NCI-H1436 treated with DMSO at 0.1 percent for 48 hours (cell line): Measurements from ENCODE around the gene OR10C1.
"Not testable (repeated sequence)": the region's sequence is repeated elsewhere in the genome, so short reads cannot be mapped to it uniquely, and the experiment has no call there.

Experiments
- DNase-seq: peaks from one replicate; lab custom pipeline; 2025; lab: John Stamatoyannopoulos, UW

The OR10C1 gene, protein sequence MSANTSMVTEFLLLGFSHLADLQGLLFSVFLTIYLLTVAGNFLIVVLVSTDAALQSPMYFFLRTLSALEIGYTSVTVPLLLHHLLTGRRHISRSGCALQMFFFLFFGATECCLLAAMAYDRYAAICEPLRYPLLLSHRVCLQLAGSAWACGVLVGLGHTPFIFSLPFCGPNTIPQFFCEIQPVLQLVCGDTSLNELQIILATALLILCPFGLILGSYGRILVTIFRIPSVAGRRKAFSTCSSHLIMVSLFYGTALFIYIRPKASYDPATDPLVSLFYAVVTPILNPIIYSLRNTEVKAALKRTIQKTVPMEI

DNA sequence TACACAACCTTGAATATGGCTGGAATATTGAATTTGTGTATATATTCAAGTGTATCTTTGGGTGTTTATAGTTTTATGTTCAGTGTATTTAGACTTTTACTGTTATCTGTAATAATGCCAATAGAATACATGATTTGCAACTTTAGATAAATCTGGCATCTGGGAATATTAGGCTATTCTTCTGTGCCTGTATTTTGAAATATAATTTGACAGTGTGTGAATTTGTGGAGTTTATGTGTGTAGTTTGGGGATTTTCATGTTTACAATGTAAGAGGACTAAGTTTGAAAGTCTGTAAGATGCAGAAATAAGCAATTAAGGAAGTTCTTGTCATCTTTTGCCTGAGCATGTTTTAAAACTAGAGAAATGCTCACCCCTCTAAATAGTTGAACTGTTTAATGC lies at the start of gene OR10C1:
TSS of gene OR10C1 (plus strand) at position 301 of the 400 bp plus-strand sequence. CDS start 710 bp downstream, outside the sequence.
- no peak for DNase-seq

DNA sequence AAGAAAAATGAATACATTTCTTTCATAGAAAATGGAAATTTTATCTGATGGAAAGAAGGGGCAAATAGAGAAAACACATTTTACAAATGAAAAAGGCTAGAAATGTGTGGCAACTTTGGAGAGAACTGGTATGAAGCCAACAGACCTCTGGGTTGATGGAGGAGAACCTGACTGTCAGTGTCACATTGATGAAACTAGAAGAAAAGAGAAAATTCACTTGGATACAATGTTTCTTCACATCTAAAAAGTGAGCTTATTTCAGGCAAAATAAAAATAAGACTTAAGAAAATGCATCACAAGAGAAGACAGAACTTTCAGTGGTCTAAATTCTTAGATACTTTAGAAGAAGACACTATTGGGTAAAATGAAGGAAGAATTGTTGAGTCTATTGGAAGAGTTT lies 43.8 kb upstream of the OR10C1 start, which contains the start of gene OR12D2:
TSS of gene OR12D2 (plus strand) at position 301 of the 400 bp plus-strand sequence. CDS start 1,069 bp downstream, outside the sequence.
- DNase-seq, result no peak

DNA sequence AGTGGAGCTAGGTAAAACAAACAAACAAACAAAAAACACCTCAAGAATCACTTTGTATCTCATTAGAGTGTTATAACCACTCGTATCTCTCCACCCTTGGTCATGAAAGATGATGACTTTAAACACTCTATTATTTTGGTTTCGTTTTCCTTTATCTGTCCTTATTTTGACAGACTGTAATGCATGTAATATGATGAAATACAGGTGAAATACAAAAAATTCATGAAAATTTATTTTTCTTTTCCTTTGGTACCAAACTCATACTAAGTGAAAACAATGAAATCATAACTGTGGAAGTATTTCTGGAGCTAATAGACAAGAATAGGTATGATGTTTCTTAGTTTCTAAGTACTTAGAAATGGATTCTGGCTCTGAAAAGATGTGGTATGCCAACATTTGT lies 39.6 kb upstream of the OR10C1 start:
- no peak for DNase-seq

DNA sequence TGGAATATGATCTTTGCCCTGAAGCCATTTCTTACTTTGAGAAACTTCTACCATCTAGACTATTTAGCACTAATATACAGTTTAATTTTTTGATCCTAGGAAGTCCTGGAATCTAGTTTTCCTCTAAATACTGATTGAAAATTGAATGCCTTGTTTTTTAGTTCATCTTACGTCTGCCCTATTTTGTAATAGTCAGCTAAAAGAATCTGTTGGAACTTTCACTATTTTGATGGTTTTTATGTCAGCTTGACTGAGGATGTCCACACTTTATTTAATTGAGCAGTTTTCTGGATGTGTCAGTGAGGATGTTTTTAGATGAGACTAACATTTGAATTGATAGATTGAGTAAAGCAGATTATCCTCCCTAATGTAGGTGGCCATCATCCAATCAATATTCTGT lies 35.3 kb upstream of the OR10C1 start:
- no peak for DNase-seq

DNA sequence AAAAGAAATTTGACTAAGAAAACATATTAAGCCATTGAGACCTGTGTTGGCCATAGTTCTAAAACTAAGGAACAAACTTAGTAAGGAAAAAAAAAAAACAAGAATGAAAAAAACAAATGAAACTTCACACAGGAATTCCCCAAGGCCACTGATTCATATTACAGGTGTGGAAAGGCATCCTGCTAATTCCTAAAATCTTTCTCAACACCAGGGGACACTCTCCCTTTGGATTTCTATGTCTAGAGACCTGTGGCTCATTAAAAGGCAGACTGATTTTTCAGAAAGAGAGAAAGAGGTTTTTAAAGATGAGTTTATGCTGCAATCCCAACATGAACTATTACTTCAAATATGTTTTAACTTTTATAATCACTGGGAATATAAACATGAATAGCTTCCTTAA lies 24.5 kb upstream of the OR10C1 start, which contains the start of gene OR12D1:
TSS of gene OR12D1 (plus strand) at position 341 of the 400 bp plus-strand sequence.
- DNase-seq, result no peak

DNA sequence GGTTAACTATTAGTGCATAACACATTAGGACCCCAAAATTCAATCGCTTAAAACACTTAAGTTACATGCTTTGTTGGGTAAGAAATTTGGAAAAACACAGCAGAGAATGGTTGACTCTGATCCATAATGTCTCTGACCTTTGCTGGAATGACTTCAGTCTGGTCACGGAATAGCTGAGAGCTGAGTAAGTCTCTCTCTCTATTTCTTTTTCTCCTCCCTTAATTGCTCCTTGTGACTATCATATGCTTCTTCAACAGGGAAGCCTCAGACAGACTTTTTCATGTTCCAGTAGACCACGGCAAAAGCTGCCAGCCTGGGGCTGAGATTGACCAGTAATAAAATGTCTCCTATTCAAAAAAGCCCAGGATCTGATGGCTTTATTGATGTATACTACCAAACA lies 19.6 kb upstream of the OR10C1 start:
- no peak for DNase-seq

DNA sequence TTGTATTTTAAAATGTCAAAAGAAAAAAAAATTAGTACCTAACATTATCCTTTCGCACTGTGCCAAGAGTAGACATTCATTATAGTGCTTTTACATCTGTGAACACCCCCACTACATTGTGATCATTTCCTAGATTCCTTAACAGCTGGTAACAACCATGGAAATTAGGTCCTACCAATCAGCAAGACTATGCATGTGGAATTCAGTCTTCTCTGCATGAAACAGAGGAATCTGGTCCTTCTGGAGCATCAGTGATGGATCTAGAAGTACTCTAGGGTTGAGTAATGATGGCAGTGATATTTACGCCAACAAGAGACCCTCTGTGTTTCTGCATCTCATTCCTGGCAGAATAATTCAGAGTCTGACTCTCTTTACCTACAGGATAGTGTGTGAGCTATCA lies 14.9 kb upstream of the OR10C1 start:
- no peak for DNase-seq

DNA sequence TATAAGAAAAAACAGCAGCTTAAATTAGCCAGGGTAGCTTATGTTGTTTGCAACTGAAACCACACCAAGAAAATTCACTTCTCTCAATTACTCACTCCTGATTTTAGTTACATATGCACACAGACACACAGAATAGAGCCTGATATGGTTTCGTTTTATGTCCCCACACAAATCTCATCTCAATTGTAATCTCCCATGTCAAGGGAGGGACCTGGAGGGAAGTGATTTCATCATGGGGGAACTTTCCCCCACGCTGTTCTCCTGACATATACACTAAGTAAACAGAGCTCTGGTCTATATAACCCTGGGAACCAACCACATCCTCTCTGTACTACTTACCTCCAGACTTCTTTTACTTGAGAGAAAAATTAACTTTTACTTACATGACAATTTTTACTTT lies 14.5 kb upstream of the OR10C1 start:
- no peak for DNase-seq

DNA sequence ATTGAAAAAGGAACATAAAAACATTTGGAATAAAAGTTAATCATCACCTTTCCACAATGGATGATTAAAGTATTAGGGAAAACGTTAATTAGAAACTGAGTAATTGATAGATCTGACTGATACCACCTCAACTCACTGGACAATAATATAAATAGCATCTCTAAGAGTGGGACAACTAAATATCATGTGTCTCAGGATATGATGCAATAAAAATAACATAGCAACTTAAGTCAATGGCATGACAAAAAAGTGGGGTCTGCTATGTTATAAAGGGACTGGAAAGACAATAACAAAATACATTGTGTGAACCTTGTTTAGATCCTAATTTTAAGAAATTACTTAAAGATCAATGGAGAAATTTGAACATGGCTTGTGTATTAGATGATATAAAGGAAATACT lies 14.0 kb upstream of the OR10C1 start:
- no peak for DNase-seq

DNA sequence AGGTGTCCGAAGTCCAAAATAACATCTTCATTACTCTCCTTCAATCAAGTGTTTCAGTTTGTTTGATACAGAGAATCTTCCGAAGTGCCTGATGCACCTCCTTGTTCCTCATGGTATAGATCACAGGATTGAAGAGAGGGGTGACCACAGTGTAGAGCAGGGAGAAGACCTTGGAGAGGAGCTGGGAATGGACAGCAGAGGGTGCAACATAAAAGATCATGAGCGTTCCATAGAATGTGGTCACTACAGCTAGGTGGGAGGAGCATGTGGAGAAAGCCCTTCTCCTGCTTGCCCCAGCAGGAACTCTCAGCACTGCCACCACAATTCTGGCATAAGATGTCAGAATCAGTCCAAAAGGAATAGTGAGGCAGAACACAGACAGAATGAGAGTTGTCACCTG lies 12.5 kb upstream of the OR10C1 start:
- DNase-seq, result no peak

DNA sequence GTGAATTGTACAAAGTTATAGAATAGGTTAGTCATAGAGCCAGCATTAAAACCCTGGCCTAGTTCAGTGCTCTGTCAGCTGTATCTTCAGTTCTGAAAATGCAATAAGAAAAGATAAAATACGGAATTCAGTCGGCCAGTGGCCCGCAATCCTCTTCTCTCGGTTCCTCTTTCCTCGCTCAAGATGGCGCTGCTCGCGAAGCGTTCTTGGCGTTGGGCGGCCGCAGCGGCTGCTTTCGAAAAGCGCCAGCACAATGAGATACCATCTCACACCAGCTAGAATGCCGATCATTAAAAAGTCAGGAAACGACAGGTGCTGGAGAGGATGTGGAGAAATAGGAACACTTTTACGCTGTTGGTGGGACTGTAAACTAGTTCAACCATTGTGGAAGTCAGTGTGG lies 2.4 kb upstream of the OR10C1 start:
- not testable (repeated sequence) for DNase-seq

DNA sequence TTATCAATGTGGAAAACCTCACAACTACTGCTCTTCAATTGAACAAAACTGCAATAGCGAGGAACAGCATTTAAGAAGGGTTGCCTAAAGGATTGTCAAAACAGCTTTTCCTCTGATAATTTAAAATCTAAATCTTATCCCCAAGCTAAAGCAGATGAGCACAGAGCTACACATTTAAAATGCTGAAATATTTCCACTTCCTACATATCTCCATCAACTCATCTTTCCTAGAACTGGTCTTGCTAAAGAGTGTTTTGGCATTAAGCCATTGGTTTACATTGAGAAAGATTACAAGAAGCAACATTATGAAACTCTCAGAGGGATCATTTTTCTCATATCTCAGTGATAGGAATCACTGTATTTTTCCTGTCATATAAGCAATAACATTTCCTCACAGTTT lies 3.6 kb downstream of the OR10C1 start:
- DNase-seq, result no peak

DNA sequence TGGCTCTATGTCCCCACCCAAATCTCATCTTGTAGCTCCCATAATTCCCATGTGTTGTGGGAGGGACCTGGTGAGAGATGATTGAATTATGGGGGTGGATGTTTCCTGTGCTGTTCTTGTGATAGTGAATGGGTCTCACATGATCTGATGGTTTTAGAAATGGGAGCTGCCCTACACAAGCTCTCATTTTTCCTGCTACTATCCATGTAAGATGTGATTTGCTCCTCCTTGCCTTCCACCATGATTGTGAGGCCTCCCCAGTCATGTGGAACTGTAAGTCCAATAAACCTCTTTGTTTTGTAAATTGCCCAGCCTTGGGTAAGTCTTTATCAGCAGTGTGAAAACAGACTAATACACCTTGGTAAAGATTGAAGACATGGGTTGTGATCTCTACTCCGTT lies 4.9 kb downstream of the OR10C1 start:
- not testable (repeated sequence) for DNase-seq

DNA sequence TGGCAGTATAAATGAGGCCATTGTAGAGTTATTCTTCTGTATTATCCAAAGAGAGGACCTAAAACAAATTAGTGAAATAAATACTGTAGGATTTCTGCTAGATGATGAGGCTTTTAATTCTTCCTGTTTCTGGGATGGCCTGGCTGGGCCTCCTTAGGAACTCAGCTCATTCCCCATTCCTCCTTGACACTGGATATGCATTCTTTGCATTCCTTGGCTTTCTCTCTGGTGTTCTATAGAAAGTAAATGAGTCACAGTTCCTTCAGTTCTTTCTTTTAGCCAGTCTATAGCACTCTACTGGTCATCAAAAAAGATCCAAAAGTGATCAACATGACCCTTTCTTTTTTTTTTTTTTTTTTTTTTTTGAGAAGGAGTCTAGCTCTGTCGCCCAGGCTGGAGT lies 8.6 kb downstream of the OR10C1 start:
- DNase-seq, result no peak

DNA sequence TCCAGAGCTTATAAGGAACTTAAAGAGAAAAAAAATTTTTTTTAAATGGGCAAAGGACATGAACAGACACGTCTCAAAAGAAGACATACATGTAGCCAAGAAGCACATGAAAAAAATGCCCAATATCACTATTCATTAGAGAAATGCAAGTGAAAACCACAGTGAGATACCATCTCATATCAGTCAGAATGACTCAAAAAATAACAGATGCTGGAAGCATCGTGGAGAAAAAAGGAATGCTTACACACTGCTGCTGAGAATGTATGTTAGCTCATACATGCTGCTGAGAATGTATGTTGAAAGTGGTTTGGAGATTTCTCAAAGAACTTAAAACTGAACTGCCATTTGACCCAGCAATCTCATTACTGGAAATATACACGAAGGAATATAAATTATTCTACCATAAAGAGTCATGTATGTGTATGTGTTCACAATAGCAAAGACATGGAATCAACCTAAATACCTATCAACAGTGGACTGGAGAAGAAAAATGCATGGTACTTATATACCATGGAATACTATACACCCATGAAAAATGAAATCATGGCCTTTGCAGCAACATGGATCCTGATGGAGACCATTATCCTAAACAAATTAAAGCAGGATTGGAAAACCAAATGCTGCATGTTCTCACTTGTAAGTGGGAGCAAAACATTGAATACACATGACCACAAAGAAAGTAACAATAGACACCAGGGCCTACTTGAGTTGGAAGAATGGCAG lies 12.5 kb downstream of the OR10C1 start:
- DNase-seq, result no peak

DNA sequence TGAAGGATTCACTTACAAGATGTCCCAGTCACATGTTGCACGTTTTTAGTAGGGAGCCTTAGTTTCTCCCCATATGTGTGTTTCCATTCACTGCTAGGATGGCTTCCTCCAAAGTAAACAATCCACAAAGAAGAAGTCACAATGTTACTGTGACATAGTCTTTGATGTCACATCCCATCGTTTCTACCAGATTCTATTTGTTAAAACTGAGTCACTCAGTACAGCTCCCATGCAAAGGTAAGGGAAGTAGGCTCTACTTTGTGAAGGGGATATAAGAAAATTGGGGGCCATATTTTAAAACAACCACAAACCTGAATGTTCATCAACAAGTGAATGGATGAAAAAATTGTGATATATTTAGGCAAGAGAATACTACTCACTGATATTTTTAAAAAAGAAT lies 17.9 kb downstream of the OR10C1 start, which contains the start of the genes OR11A1 and OR2H1:
TSS of gene OR11A1 (minus strand) at position 101 of the 400 bp plus-strand sequence. CDS start 29,430 bp downstream, outside the sequence.
TSS of gene OR2H1 (plus strand) at position 185 of the 400 bp plus-strand sequence. CDS start 4,615 bp downstream, outside the sequence.
- DNase-seq, result no peak

DNA sequence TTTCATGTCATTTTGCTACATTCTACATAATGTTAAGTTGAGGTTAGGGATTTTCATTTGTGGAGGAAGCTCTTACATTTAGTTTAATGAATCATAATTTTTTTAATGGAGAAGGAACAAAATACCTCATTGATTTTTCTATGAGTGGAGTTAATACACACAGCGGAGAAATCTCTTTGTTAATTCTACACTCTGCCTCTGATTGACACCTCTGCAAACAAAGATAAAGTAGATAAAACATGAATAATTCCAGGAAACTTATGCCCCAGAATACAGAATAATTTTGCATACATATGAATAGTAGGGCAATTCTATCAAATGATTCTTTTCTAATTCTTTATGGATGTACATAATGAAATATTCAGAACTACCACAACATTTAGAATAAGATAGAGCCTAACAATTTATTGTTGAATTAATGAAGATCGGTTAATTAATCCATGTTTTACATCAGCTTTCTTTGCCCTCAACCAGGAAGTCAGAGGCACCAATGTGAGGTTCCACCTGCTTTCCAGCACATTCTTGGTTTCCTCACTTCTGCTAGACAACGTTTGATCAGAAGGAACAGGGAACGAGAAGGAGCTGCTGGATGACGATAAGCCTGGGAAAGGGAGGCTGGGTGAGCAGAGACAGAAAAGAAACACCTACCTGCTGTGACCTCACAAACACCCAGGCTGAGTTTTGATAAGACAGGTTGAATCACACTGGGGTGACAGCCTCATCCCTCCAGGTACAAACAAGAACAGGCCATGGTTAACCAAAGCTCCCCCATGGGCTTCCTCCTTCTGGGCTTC lies 22.1 kb downstream of the OR10C1 start:
- no peak for DNase-seq

DNA sequence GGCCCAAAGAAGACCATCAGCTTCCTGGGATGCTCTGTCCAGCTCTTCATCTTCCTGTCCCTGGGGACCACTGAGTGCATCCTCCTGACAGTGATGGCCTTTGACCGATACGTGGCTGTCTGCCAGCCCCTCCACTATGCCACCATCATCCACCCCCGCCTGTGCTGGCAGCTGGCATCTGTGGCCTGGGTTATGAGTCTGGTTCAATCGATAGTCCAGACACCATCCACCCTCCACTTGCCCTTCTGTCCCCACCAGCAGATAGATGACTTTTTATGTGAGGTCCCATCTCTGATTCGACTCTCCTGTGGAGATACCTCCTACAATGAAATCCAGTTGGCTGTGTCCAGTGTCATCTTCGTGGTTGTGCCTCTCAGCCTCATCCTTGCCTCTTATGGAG lies 22.9 kb downstream of the OR10C1 start:
- DNase-seq, result no peak

DNA sequence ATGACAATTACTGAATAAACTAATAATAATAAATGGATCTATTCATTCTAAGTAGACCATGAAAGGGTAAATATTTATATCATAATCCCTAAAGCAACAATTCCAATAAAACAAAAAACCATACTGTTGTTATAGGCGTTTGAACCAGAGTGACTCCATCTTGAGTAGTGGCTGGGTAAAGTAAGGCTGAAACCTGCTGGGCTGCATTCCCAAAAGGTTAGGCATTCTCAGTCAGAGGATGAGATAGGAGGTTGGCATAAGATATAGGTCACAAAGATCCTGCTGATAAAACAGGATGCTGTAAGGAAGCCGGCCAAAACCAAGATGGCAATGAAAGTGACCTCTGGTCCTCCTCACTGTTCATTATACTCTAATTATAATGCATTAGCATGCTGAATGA lies 26.2 kb downstream of the OR10C1 start:
- no peak for DNase-seq

DNA sequence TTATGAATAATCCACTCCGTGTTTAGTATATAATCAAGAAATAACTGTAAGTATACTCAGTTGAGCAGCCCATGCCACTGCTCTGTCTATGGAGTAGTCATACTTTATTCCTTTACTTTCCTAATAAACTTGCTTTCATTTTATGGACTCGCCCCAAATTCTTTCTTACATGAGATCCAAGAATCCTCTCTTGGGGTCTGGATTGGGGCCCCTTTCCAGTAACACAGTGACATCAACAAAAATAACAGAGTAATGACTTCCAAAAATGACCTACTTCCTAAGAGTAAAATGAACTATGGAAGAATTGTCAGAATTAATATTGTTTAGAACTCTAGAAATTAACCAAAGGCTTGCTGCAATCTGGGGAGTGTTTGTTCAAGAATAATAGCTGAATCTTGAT lies 26.7 kb downstream of the OR10C1 start:
- DNase-seq, result no peak

DNA sequence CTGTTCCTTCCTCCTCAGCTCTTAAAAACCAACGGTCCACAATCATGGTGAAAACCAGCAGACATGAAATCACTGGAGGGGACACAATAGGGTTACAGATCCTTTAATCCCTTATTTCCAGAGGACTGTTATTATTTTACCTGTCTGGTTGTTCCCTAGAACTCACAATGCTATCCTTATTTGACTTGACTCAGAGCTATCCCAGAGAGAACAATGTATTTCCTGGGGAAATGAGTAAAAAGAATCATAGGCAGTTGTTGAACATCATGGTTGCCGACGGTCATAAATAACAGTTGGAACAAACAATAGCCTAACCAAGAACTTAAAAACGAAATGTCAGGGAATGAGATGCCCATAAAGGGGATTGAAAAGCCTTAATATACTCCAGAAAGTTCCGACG lies 27.1 kb downstream of the OR10C1 start:
- no peak for DNase-seq

DNA sequence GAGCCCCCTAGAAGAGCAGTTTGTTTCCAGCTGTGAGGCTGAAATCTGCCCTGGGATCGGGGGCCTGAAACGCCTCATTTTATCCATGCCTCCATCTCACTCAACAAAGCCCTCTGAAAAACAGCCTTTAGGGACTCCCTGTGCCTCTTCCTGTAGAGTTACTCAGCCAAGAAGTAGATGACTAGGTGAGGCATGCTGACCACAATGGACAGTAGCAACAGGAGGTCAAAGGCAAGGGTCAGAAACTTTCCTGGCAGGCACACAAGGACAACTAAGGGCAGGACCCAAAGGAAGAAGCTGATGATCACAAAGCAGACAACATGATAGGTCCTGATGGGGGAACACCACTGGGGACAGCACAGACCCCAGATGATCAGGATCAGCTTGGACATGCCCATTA lies 35.9 kb downstream of the OR10C1 start:
- no peak for DNase-seq
